Tibial nerve (tissue), 4 donors: ENCODE results near the gene GPR141. TPM values are rescaled to one million over a fixed set of nuclear protein-coding genes. Genes with fewer than 3 reads are reported as not detected.

Experiments
- DNase-seq, 2 donors: peaks; one replicate each; pipeline ENCODE4 v3.0.0-alpha.2; 2019; ENCODE audit warnings: low spot score in 2 of 2
- H3K27ac ChIP-seq, 4 donors: fragments of 200-600 bp; sonication (generic) in 3 of 4; one replicate each; pipeline ENCODE4 v1.5.1; 2017 to 2019; ENCODE audit warnings: mild to moderate bottlenecking in 1 of 4
- H3K27me3 ChIP-seq, 2 donors: fragments of 200-600 bp; sonication (generic) in 1 of 2; one replicate each; pipeline versions ENCODE4 v1.5.1 to v1.6.0; 2017 to 2019
- H3K36me3 ChIP-seq, 3 donors: fragments of 200-600 bp; sonication (generic); one replicate each; pipeline ENCODE4 v1.5.1; 2018 to 2019
- H3K4me1 ChIP-seq, 4 donors: fragments of 200-600 bp; sonication (generic) in 3 of 4; one replicate each; pipeline ENCODE4 v1.5.1; 2017 to 2019
- H3K4me3 ChIP-seq, 4 donors: fragments of 200-600 bp; sonication (generic) in 3 of 4; one replicate each; pipeline ENCODE4 v1.5.1; 2017 to 2019; ENCODE audit warnings: mild to moderate bottlenecking in 1 of 4, moderate library complexity in 1 of 4
- H3K9me3 ChIP-seq, 4 donors: fragments of 200-600 bp; sonication (generic) in 3 of 4; one replicate each; pipeline ENCODE4 v1.5.1; 2017 to 2019
- CTCF ChIP-seq, 5 experiments: fragments of 200-600 bp in 3 of 5; fragments of 450-650 bp in 2 of 5; sonication (generic) in 3 of 5; IDR thresholded peaks; one replicate each; pipeline ENCODE4 v1.5.1; 2016 to 2019; ENCODE audit warnings: antibody characterized with exemption in 5 of 5, mild to moderate bottlenecking in 3 of 5, moderate library complexity in 2 of 5
- EP300 ChIP-seq, 2 donors: sonication (generic); formaldehyde crosslinking; IDR thresholded peaks; one replicate each; pipeline ENCODE4 v1.6.1; 2017; ENCODE audit warnings: antibody characterized with exemption in 2 of 2, mild to moderate bottlenecking in 1 of 2
- POLR2A ChIP-seq, 2 donors: fragments of 450-650 bp; IDR thresholded peaks; one replicate each; pipeline ENCODE4 v1.6.1; 2017; ENCODE audit warnings: antibody characterized with exemption in 2 of 2, mild to moderate bottlenecking in 2 of 2, moderate library complexity in 2 of 2
- WGBS, 2 donors: methylation state at CpG; one replicate each; pipeline ENCODE4 v1.1.5; 2018; 5-methylcytosine and 5-hydroxymethylcytosine counted together
- total RNA-seq, 4 donors: library from RNA; depleted of rRNA; stranded (reverse); fragments of >200 nt; gene quantifications; one replicate each; pipeline ENCODE4 v1.1.0, GENCODE V29; 2016

The GPR141 gene
- total RNA-seq, 4 donors from 2014 or later, result 0.84 to 3.1 TPM; not detected in 2

- 53 to 56% methylated on average over 1 of the region's 1 CpG for WGBS, 2 donors
- Histone ChIP-seq H3K27ac (no peak overlapping the region), H3K9me3 (no peaks in the 10 kb centered on the region), H3K4me3 (no peak overlapping the region), H3K27me3 (no peaks in the 10 kb centered on the region), H3K36me3 (no peaks in the 10 kb centered on the region), H3K4me1 (no peaks in the 10 kb centered on the region)
- TF ChIP-seq POLR2A (IDR thresholded peaks at IDR 0.05) (no peak), CTCF (IDR thresholded peaks at IDR 0.05) (no peak), EP300 (IDR thresholded peaks at IDR 0.05) (no peak)
- no peak for DNase-seq
These were observed 85.7 kb downstream of the GPR141 start for GRCh38 chr7:37769291-37769690.

- Histone ChIP-seq H3K4me3 (no peak overlapping the region), H3K9me3 (no peaks in the 10 kb centered on the region), H3K27me3 (no peaks in the 10 kb centered on the region), H3K4me1 (no peaks in the 10 kb centered on the region), H3K27ac (no peak overlapping the region), H3K36me3 (no peaks in the 10 kb centered on the region)
- 93 to 98% methylated on average over 3 of the region's 3 CpGs for WGBS, 2 donors
- TF ChIP-seq CTCF (IDR thresholded peaks at IDR 0.05) (no peak), EP300 (IDR thresholded peaks at IDR 0.05) (no peak), POLR2A (IDR thresholded peaks at IDR 0.05) (no peak)
- no peak for DNase-seq
These were observed 86.2 kb downstream of the GPR141 start for GRCh38 chr7:37769726-37770125.

- H3K4me3 ChIP-seq, result no peak overlapping the region
- no peak overlapping the region for H3K27ac ChIP-seq
- H3K36me3 ChIP-seq, result no peaks in the 10 kb centered on the region
- TF ChIP-seq CTCF (IDR thresholded peaks at IDR 0.05) (no peak), EP300 (IDR thresholded peaks at IDR 0.05) (no peak), POLR2A (IDR thresholded peaks at IDR 0.05) (no peak)
- no peaks in the 10 kb centered on the region for H3K27me3 ChIP-seq
- DNase-seq, result no peak
- 74 to 77% methylated on average over 6 of the region's 6 CpGs for WGBS, 2 donors
- H3K4me1 ChIP-seq, result no peaks in the 10 kb centered on the region
- H3K9me3 ChIP-seq, result peaks cover 0 to 5% (median 0%) of the 10 kb centered on the region in 4 donors
These were observed 87.3 kb downstream of the GPR141 start for GRCh38 chr7:37770838-37771237.

DNA sequence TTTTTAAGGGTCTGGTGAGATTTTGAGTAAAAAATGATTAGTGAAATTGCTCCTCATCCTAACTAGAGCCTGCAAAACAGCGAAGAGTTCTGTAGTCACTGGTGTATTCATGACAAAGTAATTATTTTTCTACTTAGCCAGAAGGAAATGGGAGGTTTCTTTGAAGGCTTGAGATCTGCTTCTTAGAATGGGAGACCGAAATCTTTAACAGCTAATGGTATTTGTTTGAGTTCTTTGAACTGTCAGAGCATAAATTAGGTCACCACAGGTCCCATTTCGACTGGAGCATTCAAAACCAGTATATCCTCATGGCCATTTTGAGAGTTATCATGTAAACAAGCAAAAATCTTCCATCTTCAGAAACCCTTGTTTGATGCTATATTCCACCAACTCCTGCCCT lies 87.8 kb downstream of the GPR141 start:
- 45 to 53% methylated on average over 3 of the region's 3 CpGs for WGBS, 2 donors
- TF ChIP-seq EP300 (IDR thresholded peaks at IDR 0.05) (no peak), POLR2A (IDR thresholded peaks at IDR 0.05) (no peak)
- Histone ChIP-seq H3K4me3 (no peak overlapping the region), H3K36me3 (no peaks in the 10 kb centered on the region), H3K27ac (no peak overlapping the region), H3K4me1 (no peaks in the 10 kb centered on the region), H3K9me3 (peaks cover 0 to 10% (median 0%) of the 10 kb centered on the region in 4 donors), H3K27me3 (no peaks in the 10 kb centered on the region)
- no peak for DNase-seq

GRCh38 chr7:37771801-37772200 lies 88.2 kb downstream of the GPR141 start:
- WGBS, 2 donors, result 83 to 89% methylated on average over 1 of the region's 1 CpG
- Histone ChIP-seq H3K36me3 (no peaks in the 10 kb centered on the region), H3K27ac (no peak overlapping the region), H3K4me3 (no peak overlapping the region), H3K4me1 (no peaks in the 10 kb centered on the region), H3K27me3 (no peaks in the 10 kb centered on the region), H3K9me3 (peaks cover 0 to 14% (median 0%) of the 10 kb centered on the region in 4 donors)
- no peak for DNase-seq
- TF ChIP-seq CTCF (IDR thresholded peaks at IDR 0.05), result no peak
- no peak for TF ChIP-seq POLR2A (IDR thresholded peaks at IDR 0.05)
- TF ChIP-seq EP300 (IDR thresholded peaks at IDR 0.05), result no peak

DNA sequence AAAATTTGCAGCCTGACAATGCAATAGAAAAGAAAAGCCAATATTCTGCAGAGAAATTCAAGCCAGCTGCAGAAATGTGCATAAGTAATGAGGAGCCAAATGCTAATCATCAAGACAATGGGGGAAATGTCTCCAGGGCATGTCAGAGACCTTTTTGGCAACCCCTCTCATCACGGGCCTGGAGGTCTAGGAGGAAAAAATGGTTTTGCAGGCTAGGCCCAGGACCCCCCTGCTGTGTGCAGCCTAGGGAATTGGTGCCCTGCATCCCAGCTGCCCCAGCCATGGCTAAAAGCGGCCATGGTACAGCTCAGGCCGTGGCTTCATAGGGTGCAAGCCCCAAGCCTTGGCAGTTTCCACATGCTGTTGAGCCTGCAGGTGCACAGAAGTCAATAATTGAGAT lies 92.4 kb downstream of the GPR141 start:
- Histone ChIP-seq H3K9me3 (peaks cover 0 to 28% (median 3%) of the 10 kb centered on the region in 4 donors), H3K4me1 (no peaks in the 10 kb centered on the region), H3K27ac (no peak overlapping the region), H3K27me3 (no peaks in the 10 kb centered on the region), H3K36me3 (no peaks in the 10 kb centered on the region), H3K4me3 (no peak overlapping the region)
- WGBS, 2 donors, result 34 to 74% methylated on average over 3 of the region's 3 CpGs
- no peak for DNase-seq
- TF ChIP-seq POLR2A (IDR thresholded peaks at IDR 0.05) (no peak), CTCF (IDR thresholded peaks at IDR 0.05) (no peak), EP300 (IDR thresholded peaks at IDR 0.05) (no peak)
